SK-N-MC (cell line): ENCODE data around the gene LONRF2.

Experiments
- EZH2 ChIP-seq: fragments of 200-600 bp; sonication (generic); IDR thresholded peaks from one replicate; pipeline ENCODE4 v1.6.1; 2017; ENCODE audit warnings: antibody characterized with exemption
- POLR2AphosphoS5 ChIP-seq: IDR thresholded peaks from 2 replicates; pipeline ENCODE4 v1.6.1; 2012; ENCODE audit warnings: mild to moderate bottlenecking, low read depth, low read length, borderline replicate concordance

DNA sequence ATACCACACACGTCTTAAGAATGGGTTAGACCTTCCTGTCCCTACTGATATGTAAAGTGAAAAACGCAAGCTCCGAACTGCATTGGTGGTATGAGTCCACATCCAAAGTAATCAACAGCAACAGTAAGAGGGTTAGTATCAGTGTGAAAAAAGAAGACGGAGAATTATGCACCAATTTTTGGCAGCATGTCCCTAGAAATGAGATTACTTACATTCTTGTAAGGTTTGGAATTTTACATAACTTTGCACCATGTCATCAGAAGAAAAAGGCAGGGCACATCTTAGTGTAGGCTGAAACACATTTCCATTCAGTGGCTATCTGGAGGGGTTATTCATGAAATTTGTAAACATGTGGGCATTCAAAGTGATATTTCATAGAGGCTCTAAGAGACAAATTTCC is 88.2 kb downstream of the LONRF2 start:
- TF ChIP-seq POLR2AphosphoS5, result no peak
- TF ChIP-seq EZH2, result no peak
